Measurements from ENCODE around the gene IGFLR1. TPM values are rescaled to one million over a fixed set of nuclear protein-coding genes. Genes with fewer than 3 reads are reported as not detected.

The IGFLR1 gene
- total and polyA plus RNA-seq, 2 of the 8 experiments (the other 6 are each of a cell fraction or from before 2014, with no cell fraction given) = 8.4 to 28.9 TPM

DNA sequence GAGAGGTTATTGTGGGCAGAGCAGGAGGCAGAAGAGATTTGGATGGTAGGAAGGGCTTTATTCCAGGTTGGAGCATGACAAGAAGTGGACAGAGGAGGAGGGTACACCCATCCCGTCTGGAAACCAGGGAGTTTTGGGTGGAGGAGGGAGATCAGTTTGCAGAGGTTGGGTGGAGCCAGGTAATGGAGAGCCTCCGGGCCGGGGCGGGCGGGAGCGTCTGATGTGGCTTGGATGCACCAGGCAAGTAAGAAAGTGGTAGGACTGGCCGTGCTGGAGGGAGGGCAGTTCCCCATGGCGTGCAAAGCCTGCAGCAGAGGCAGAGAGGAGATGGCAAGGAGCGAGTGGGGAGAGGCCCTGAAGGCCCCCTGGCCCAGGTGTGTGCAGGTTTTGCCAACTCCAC lies 10.9 kb downstream of the IGFLR1 start (continued):
- TF ChIP-seq, protein P1, sequence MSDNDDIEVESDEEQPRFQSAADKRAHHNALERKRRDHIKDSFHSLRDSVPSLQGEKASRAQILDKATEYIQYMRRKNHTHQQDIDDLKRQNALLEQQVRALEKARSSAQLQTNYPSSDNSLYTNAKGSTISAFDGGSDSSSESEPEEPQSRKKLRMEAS (IDR thresholded peaks at IDR 0.05) = no peak
- TF ChIP-seq NRF1 (IDR thresholded peaks at IDR 0.05; ENCODE audit: low read depth, low read length) = no peak
- no peak for TF ChIP-seq TAF7 (optimal IDR thresholded peaks at IDR 0.05; ENCODE audit: borderline replicate concordance, low read depth, low read length)

Measured in H1 (cell line).